ENCODE measurements around the gene KATNAL2. TPM values are rescaled to one million over a fixed set of nuclear protein-coding genes. Genes with fewer than 3 reads are reported as not detected.
A peak's percentile ranks its signal among the peaks of the same experiment; 100 is the strongest.

Gene KATNAL2
- total RNA-seq, 4 donors from 2014 or later: 4.4 to 5.2 (median 5.0) TPM

- in situ Hi-C loops (cut with MboI; ENCODE audit: low pct_ligation_motif_present in 1 of 4, low pct_unique_long_range_greater_than_20kb in 1 of 4, low sequenced_read_pairs in 3 of 4) (no loop called here), intact Hi-C loops (cut with DNase I; ENCODE audit: low total_unique reads) (no loop called here)
- Histone ChIP-seq H3K4me3 (no peak overlapping the region), H3K27ac (no peak overlapping the region), H3K9me3 (no peaks in the 10 kb centered on the region), H3K27me3 (no peaks in the 10 kb centered on the region), H3K4me1 (peaks cover 9 to 19% (median 18%) of the 10 kb centered on the region in 4 donors), H3K36me3 (no peaks in the 10 kb centered on the region)
- no peak for DNase-seq
- WGBS, 2 donors (ENCODE audit: low coverage in 1 of 2): 93 to 96% methylated on average over 2 to 3 of the region's 3 CpGs
- no peak for TF ChIP-seq POLR2AphosphoS5 (IDR thresholded peaks at IDR 0.05)
- no peak for TF ChIP-seq EP300 (IDR thresholded peaks at IDR 0.05; ENCODE audit: low read depth)
- no peak for TF ChIP-seq CTCF (IDR thresholded peaks at IDR 0.05)
- no peak for TF ChIP-seq POLR2A (IDR thresholded peaks at IDR 0.05)
Measured at GRCh38 chr18:47146206-47146605, 228.8 kb downstream of the KATNAL2 start.

- no peak for DNase-seq
- 39 to 57% methylated on average over 7 to 11 of the region's 12 CpGs for WGBS, 2 donors (ENCODE audit: low coverage in 1 of 2)
- H3K4me3 ChIP-seq: peak overlapping the region; percentile 64 to 84 (median 77)
- H3K27me3 ChIP-seq: no peaks in the 10 kb centered on the region
- in situ Hi-C loops (cut with MboI; ENCODE audit: low pct_ligation_motif_present in 1 of 4, low pct_unique_long_range_greater_than_20kb in 1 of 4, low sequenced_read_pairs in 3 of 4): no loop called here
- peak overlapping the region; percentile 91 to 96 (median 92) for H3K27ac ChIP-seq
- TF ChIP-seq POLR2AphosphoS5 (IDR thresholded peaks at IDR 0.05) (no peak), EP300 (IDR thresholded peaks at IDR 0.05; ENCODE audit: low read depth) (no peak), CTCF (IDR thresholded peaks at IDR 0.05) (no peak), POLR2A (IDR thresholded peaks at IDR 0.05) (no peak)
- intact Hi-C loops (cut with DNase I; ENCODE audit: low total_unique reads): no loop called here
- peaks cover 12 to 21% (median 21%) of the 10 kb centered on the region in 4 donors for H3K4me1 ChIP-seq
- H3K9me3 ChIP-seq: no peaks in the 10 kb centered on the region
- peaks cover 0 to 7% (median 1%) of the 10 kb centered on the region in 4 donors for H3K36me3 ChIP-seq
Measured at GRCh38 chr18:47149457-47150028, 232.1 kb downstream of the KATNAL2 start.

DNA sequence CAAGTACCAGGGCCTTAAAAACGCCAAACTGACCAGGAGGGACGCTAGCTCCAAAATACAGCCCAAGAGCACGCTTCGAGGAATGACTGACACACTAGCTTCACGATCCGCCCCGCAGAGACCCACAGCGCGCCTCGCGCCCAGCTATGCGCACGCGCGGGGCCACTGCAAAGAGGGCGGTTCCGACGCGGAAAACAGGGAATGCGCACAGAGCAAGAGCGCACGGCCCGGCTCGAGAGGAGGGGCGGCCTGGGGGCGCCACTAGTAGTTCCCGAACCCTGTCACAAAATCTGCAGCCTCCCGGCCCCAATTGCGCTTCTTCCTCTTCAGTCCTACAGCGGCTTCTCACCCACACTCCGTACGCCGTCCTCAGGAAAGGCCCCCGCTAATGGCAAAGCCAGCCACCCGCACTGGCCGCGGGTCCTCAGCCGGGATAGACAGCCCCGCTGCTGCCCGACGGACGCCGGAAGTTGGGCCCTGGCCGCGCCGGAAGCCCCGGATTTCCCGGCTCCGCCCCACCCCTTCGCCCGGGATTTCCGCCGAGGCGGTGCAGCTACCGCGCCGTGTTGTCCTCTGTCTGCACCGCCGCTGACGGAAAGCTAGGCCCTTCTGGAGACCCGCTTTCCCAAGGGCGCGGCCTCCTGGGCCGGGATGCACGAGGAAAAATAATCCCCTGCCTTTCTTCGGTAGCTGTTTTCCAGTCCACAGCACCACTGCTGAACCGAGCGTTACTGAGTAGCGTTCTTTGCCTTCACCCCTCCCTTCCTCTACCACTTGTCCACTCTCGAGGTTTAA, 232.8 kb downstream of the KATNAL2 start, which contains the start of gene HDHD2:
Gene HDHD2 (minus strand): TSS at position 472 of the 795 bp plus-strand sequence. CDS start 14,061 bp downstream, outside the sequence.
- Histone ChIP-seq H3K4me1 (peaks cover 12 to 21% (median 21%) of the 10 kb centered on the region in 4 donors), H3K27ac (peak within 1 kb of the TSS; percentile 91 to 96 (median 92)), H3K9me3 (no peaks in the 10 kb centered on the region), H3K27me3 (no peaks in the 10 kb centered on the region), H3K4me3 (peak within 1 kb of the TSS; percentile 64 to 84 (median 77)), H3K36me3 (peaks cover 0 to 14% (median 1%) of the 10 kb centered on the region in 4 donors)
- peak; percentile 88 for DNase-seq
- in situ Hi-C loops (cut with MboI; ENCODE audit: low pct_ligation_motif_present in 1 of 4, low pct_unique_long_range_greater_than_20kb in 1 of 4, low sequenced_read_pairs in 3 of 4): no loop called here
- intact Hi-C loops (cut with DNase I; ENCODE audit: low total_unique reads): no loop called here
- WGBS, 2 donors (ENCODE audit: low coverage in 1 of 2): 0% methylated on average over 45 of the region's 70 CpGs; no CpG with 5 or more reads in 1 of the 2 donors
- TF ChIP-seq CTCF (IDR thresholded peaks at IDR 0.05): no peak
- TF ChIP-seq POLR2A (IDR thresholded peaks at IDR 0.05): peak; percentile 88
- no peak for TF ChIP-seq EP300 (IDR thresholded peaks at IDR 0.05; ENCODE audit: low read depth)
- TF ChIP-seq POLR2AphosphoS5 (IDR thresholded peaks at IDR 0.05): peak; percentile 64 to 90 (median 84)

- peaks cover 0 to 16% (median 1%) of the 10 kb centered on the region in 4 donors for H3K36me3 ChIP-seq
- H3K4me3 ChIP-seq: peak overlapping the region; percentile 64 to 84 (median 77)
- WGBS, 2 donors (ENCODE audit: low coverage in 1 of 2): 6% methylated on average over 13 of the region's 13 CpGs; no CpG with 5 or more reads in 1 of the 2 donors
- DNase-seq: peak; percentile 15
- no peak for TF ChIP-seq CTCF (IDR thresholded peaks at IDR 0.05)
- TF ChIP-seq EP300 (IDR thresholded peaks at IDR 0.05; ENCODE audit: low read depth): no peak
- TF ChIP-seq POLR2A (IDR thresholded peaks at IDR 0.05): no peak
- no peak for TF ChIP-seq POLR2AphosphoS5 (IDR thresholded peaks at IDR 0.05)
- in situ Hi-C loops (cut with MboI; ENCODE audit: low pct_ligation_motif_present in 1 of 4, low pct_unique_long_range_greater_than_20kb in 1 of 4, low sequenced_read_pairs in 3 of 4) (no loop called here), intact Hi-C loops (cut with DNase I; ENCODE audit: low total_unique reads) (no loop called here)
- H3K27ac ChIP-seq: peak overlapping the region; percentile 91 to 96 (median 92)
- no peaks in the 10 kb centered on the region for H3K9me3 ChIP-seq
- H3K4me1 ChIP-seq: peaks cover 12 to 21% (median 21%) of the 10 kb centered on the region in 4 donors
- no peaks in the 10 kb centered on the region for H3K27me3 ChIP-seq
Measured at GRCh38 chr18:47150824-47151366, 233.5 kb downstream of the KATNAL2 start.
